Stimulated activated CD8-positive, alpha-beta memory T cell treated with anti-CD3 and anti-CD28 coated beads, Interleukin-7, amount 100 ng/mL, for 48 hours (primary cell): Measurements from ENCODE around the gene S100A8.

Experiments used
- DNase-seq, 2 donors: peaks; one replicate each; pipeline ENCODE4 v3.0.0-alpha.2; 2020; ENCODE audit warnings: low read depth in 1 of 2; ENCODE audit errors: extremely low read depth in 1 of 2

S100A8 gene

GRCh38 chr1:153364156-153364555, 26.7 kb downstream of the S100A8 start:
- DNase-seq: no peak

- DNase-seq: no peak
These were observed 27.2 kb downstream of the S100A8 start for GRCh38 chr1:153363641-153364040.

- no peak for DNase-seq
These were observed 28.6 kb downstream of the S100A8 start for GRCh38 chr1:153362187-153362775.

- no peak for DNase-seq
These were observed 29.3 kb downstream of the S100A8 start for GRCh38 chr1:153361480-153362109.

GRCh38 chr1:153360592-153361479, 30.0 kb downstream of the S100A8 start:
- no peak for DNase-seq

- DNase-seq: no peak
These were observed 30.7 kb downstream of the S100A8 start for GRCh38 chr1:153360190-153360589.

- DNase-seq: no peak
These were observed 31.6 kb downstream of the S100A8 start for GRCh38 chr1:153359241-153359640.

GRCh38 chr1:153358691-153358975, 32.2 kb downstream of the S100A8 start:
- DNase-seq: no peak

GRCh38 chr1:153357853-153358690, 32.8 kb downstream of the S100A8 start, which contains the start of gene S100A9:
S100A9 (plus strand) TSS chr1:153357854; CDS start chr1:153358284, 430 bp downstream.
- DNase-seq: no peak

- no peak for DNase-seq
These were observed 33.6 kb downstream of the S100A8 start for GRCh38 chr1:153357076-153357852.

GRCh38 chr1:153356392-153357075, 34.3 kb downstream of the S100A8 start:
- no peak for DNase-seq

- DNase-seq: peak in 1 of 2 donors; percentile 20
These were observed 35.3 kb downstream of the S100A8 start for GRCh38 chr1:153355445-153356071.

GRCh38 chr1:153354515-153355193, 36.2 kb downstream of the S100A8 start:
- no peak for DNase-seq

- DNase-seq: no peak
These were observed 37.5 kb downstream of the S100A8 start for GRCh38 chr1:153353226-153353947.

GRCh38 chr1:153352523-153352922, 38.4 kb downstream of the S100A8 start:
- peak; percentile 13 to 30 for DNase-seq

GRCh38 chr1:153350321-153350957, 40.4 kb downstream of the S100A8 start:
- no peak for DNase-seq
